ENCODE results near the gene ZNF143.
"Not testable (repeated sequence)": the region's sequence is repeated elsewhere in the genome, so short reads cannot be mapped to it uniquely, and the experiment has no call there.

ZNF143 gene

GRCh38 chr11:9498457-9499078 lies 37.8 kb downstream of the ZNF143 start:
- no peak for DNase-seq (ENCODE audit: low read depth in 2 of 2)

- DNase-seq (ENCODE audit: low read depth in 2 of 2), result peak; percentile 61 to 76
These were observed 45.9 kb downstream of the ZNF143 start for GRCh38 chr11:9506489-9507276.

GRCh38 chr11:9507277-9507580 lies 46.4 kb downstream of the ZNF143 start:
- no peak for DNase-seq (ENCODE audit: low read depth in 2 of 2)

- no peak for DNase-seq (ENCODE audit: low read depth in 2 of 2)
These were observed 48.2 kb downstream of the ZNF143 start for GRCh38 chr11:9509041-9509440.

- no peak for DNase-seq (ENCODE audit: low read depth in 2 of 2)
These were observed 51.7 kb downstream of the ZNF143 start for GRCh38 chr11:9512370-9513019.

GRCh38 chr11:9514576-9514975 lies 53.8 kb downstream of the ZNF143 start:
- not testable (repeated sequence) for DNase-seq (ENCODE audit: low read depth in 2 of 2)

GRCh38 chr11:9516113-9516512 lies 55.3 kb downstream of the ZNF143 start:
- DNase-seq (ENCODE audit: low read depth in 2 of 2), result peak in 1 of 2 donors; percentile 7

- no peak for DNase-seq (ENCODE audit: low read depth in 2 of 2)
These were observed 58.1 kb downstream of the ZNF143 start for GRCh38 chr11:9518835-9519410.

- DNase-seq (ENCODE audit: low read depth in 2 of 2), result no peak
These were observed 63.2 kb downstream of the ZNF143 start for GRCh38 chr11:9524001-9524400.

GRCh38 chr11:9525116-9525515 lies 64.3 kb downstream of the ZNF143 start:
- DNase-seq (ENCODE audit: low read depth in 2 of 2), result no peak

GRCh38 chr11:9527481-9528135 lies 66.8 kb downstream of the ZNF143 start:
- no peak for DNase-seq (ENCODE audit: low read depth in 2 of 2)

- DNase-seq (ENCODE audit: low read depth in 2 of 2), result no peak
These were observed 67.3 kb downstream of the ZNF143 start for GRCh38 chr11:9528136-9528501.

- no peak for DNase-seq (ENCODE audit: low read depth in 2 of 2)
These were observed 67.9 kb downstream of the ZNF143 start for GRCh38 chr11:9528573-9529333.

- DNase-seq (ENCODE audit: low read depth in 2 of 2), result no peak
These were observed 68.5 kb downstream of the ZNF143 start for GRCh38 chr11:9529334-9529650.

GRCh38 chr11:9530020-9530621 lies 69.3 kb downstream of the ZNF143 start:
- no peak for DNase-seq (ENCODE audit: low read depth in 2 of 2)

- DNase-seq (ENCODE audit: low read depth in 2 of 2), result no peak
These were observed 70.3 kb downstream of the ZNF143 start for GRCh38 chr11:9530901-9531625.

GRCh38 chr11:9533058-9533457 lies 72.2 kb downstream of the ZNF143 start:
- DNase-seq (ENCODE audit: low read depth in 2 of 2), result no peak

GRCh38 chr11:9533736-9534473 lies 73.1 kb downstream of the ZNF143 start:
- no peak for DNase-seq (ENCODE audit: low read depth in 2 of 2)

GRCh38 chr11:9535189-9535781 lies 74.5 kb downstream of the ZNF143 start:
- peak; percentile 77 to 89 for DNase-seq (ENCODE audit: low read depth in 2 of 2)

Data from stimulated activated CD4-positive, alpha-beta T cell treated with anti-CD3 and anti-CD28 coated beads, Interleukin-4, amount 100 ng/mL, for 48 hours (primary cell).